Measurements from ENCODE around the gene RAB20.
"Not testable (repeated sequence)": the region's sequence is repeated elsewhere in the genome, so short reads cannot be mapped to it uniquely, and the experiment has no call there.

The RAB20 gene

DNA sequence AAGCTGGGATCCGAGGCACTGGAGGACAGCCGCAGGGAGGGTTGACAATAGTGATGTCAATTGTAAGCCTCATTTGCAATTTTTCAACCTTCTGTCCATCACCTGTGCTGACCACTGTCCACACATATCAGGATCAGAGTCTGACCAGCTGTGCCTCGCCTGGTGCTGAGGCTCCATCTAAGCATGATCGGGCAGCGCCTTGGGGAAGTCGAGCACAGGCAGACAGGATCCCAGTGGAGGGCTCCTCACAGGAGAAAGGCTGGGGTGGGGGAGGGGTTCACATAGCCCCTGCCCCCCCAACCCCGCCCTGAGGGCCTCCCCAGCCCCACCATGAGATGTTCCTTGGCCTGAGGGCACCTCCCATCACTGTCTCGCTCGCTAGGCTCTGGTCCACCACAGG is 60.3 kb downstream of the RAB20 start:
- H3K27ac ChIP-seq = peak overlapping the region in 1 of 2 donors; percentile 54
- intact Hi-C loops (cut with DNase I; ENCODE audit: low total_unique reads) = loop anchor here (10.0 kb wide), 1 partner anchor 54 kb away; no protein-coding TSS in a partner anchor
- no peak for DNase-seq
- H3K4me1 ChIP-seq = peaks cover 0 to 10% (median 4%) of the 10 kb centered on the region in 4 donors
- H3K9me3 ChIP-seq = no peaks in the 10 kb centered on the region
- TF ChIP-seq, protein P1, sequence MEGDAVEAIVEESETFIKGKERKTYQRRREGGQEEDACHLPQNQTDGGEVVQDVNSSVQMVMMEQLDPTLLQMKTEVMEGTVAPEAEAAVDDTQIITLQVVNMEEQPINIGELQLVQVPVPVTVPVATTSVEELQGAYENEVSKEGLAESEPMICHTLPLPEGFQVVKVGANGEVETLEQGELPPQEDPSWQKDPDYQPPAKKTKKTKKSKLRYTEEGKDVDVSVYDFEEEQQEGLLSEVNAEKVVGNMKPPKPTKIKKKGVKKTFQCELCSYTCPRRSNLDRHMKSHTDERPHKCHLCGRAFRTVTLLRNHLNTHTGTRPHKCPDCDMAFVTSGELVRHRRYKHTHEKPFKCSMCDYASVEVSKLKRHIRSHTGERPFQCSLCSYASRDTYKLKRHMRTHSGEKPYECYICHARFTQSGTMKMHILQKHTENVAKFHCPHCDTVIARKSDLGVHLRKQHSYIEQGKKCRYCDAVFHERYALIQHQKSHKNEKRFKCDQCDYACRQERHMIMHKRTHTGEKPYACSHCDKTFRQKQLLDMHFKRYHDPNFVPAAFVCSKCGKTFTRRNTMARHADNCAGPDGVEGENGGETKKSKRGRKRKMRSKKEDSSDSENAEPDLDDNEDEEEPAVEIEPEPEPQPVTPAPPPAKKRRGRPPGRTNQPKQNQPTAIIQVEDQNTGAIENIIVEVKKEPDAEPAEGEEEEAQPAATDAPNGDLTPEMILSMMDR (IDR thresholded peaks at IDR 0.05) = no peak
- no peaks in the 10 kb centered on the region for H3K27me3 ChIP-seq
- no peak overlapping the region for H3K4me3 ChIP-seq
- H3K36me3 ChIP-seq = peaks cover 79 to 100% (median 96%) of the 10 kb centered on the region in 3 donors

DNA sequence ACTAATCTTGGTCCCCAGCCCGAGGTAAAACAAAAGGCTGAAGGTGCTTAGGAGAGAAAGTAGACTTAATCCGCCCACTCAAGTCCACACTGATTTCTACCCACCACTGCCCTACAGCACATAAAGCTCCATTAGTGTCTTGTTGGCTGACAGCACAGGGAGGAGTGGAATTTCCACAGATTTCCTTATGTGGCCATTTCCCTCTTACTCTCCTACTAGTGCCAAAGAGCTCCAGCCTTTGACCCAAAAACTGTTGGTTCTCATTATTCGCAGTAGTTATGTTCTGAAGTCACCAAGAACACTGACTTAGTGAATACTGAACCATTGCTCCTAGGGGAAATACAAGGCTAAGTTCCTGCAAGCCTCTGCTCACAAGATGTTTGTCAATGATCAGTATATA is 61.2 kb downstream of the RAB20 start:
- Histone ChIP-seq H3K4me1 (peaks cover 0 to 1% (median 0%) of the 10 kb centered on the region in 4 donors), H3K36me3 (peaks cover 87 to 100% (median 96%) of the 10 kb centered on the region in 3 donors), H3K4me3 (no peak overlapping the region), H3K27ac (peak overlapping the region in 1 of 2 donors; percentile 25), H3K27me3 (no peaks in the 10 kb centered on the region), H3K9me3 (no peaks in the 10 kb centered on the region)
- no peak for DNase-seq
- intact Hi-C loops (cut with DNase I; ENCODE audit: low total_unique reads) = loop anchor here (10.0 kb wide), 1 partner anchor 54 kb away; no protein-coding TSS in a partner anchor
- TF ChIP-seq, protein P1 (IDR thresholded peaks at IDR 0.05) = no peak

DNA sequence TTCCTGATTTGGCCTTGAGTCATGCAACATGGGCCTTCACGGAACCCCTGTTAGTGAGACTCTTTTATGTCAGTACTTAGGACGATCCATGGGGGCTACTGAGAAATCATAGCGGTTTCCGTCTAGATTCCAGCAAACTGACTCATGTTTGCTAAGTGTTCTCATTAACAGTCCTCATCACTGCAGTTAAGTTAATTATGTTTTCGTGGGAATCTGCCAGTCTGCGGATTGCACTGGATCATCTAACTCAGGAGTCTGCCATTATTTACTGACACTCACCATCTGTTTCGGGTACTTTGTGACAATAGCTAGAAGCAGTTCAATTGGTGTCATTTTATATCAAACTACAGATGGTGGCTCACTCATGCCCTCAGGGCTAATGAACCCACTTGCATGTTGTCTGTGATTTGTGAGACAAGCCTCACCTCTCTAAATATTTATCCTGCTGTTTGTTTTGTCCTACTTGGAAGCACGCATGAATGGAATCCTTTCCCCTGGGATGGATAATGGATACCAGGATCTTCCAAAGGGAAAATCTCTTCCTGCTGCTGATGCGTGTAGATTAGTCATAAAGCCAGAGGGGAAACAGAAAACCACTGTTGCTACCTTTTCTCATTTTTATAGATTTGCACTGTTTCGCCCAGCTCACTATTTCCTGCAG is 61.8 kb downstream of the RAB20 start:
- H3K36me3 ChIP-seq = peaks cover 93 to 100% (median 100%) of the 10 kb centered on the region in 3 donors
- H3K4me1 ChIP-seq = no peaks in the 10 kb centered on the region
- no peak for DNase-seq
- no peaks in the 10 kb centered on the region for H3K27me3 ChIP-seq
- no peaks in the 10 kb centered on the region for H3K9me3 ChIP-seq
- TF ChIP-seq, protein P1 (IDR thresholded peaks at IDR 0.05) = no peak
- H3K4me3 ChIP-seq = no peak overlapping the region
- intact Hi-C loops (cut with DNase I; ENCODE audit: low total_unique reads) = loop anchor here (10.0 kb wide), 1 partner anchor 55 kb away; no protein-coding TSS in a partner anchor
- peak overlapping the region in 1 of 2 donors; percentile 25 for H3K27ac ChIP-seq

DNA sequence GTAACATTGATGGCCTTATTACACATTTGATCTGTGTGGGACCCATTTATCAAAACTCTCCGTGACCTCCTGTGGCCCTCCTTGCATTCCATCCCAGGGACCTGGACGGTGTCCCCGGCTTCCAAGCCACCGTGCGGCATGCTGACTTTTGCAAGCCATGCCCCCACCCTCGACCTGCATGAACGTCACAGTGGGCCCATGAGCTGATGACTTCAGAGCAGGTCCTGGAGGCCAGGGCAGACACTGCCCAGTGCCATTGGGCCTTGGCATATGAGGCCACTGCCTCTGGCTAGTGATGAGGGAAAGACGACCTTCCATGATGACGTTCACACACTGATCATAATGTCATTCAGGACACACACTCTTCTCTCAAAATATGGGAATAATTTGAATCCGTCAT is 62.8 kb downstream of the RAB20 start:
- no peaks in the 10 kb centered on the region for H3K27me3 ChIP-seq
- DNase-seq = no peak
- H3K4me3 ChIP-seq = no peak overlapping the region
- H3K9me3 ChIP-seq = no peaks in the 10 kb centered on the region
- intact Hi-C loops (cut with DNase I; ENCODE audit: low total_unique reads) = no loop called here
- peaks cover 0 to 4% (median 0%) of the 10 kb centered on the region in 4 donors for H3K4me1 ChIP-seq
- TF ChIP-seq, protein P1 (IDR thresholded peaks at IDR 0.05) = no peak
- H3K36me3 ChIP-seq = peaks cover 87 to 99% (median 93%) of the 10 kb centered on the region in 3 donors
- H3K27ac ChIP-seq = no peak overlapping the region

DNA sequence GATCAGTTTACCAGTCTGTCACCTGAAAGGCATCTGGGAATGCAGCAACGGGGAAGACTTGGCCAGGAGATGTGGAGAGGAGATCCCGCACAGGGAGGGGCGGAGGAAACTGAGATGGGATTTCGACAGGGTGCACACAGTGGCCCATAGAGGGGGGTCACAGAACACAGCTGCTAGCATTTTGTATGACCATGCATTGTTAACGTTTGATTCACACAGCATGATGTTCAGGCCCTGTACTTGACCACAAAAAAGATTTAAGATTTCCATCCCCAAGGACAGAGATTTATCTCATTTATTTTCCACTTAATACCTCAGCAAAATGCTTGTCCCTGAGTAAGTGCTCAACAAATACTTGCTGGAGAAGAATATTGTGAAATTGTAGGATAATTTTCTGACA is 63.2 kb downstream of the RAB20 start:
- Histone ChIP-seq H3K9me3 (no peaks in the 10 kb centered on the region), H3K27me3 (no peaks in the 10 kb centered on the region), H3K4me1 (peaks cover 0 to 9% (median 3%) of the 10 kb centered on the region in 4 donors), H3K36me3 (peaks cover 83 to 99% (median 93%) of the 10 kb centered on the region in 3 donors), H3K4me3 (no peak overlapping the region), H3K27ac (no peak overlapping the region)
- no peak for DNase-seq
- intact Hi-C loops (cut with DNase I; ENCODE audit: low total_unique reads) = no loop called here
- TF ChIP-seq, protein P1 (IDR thresholded peaks at IDR 0.05) = no peak

DNA sequence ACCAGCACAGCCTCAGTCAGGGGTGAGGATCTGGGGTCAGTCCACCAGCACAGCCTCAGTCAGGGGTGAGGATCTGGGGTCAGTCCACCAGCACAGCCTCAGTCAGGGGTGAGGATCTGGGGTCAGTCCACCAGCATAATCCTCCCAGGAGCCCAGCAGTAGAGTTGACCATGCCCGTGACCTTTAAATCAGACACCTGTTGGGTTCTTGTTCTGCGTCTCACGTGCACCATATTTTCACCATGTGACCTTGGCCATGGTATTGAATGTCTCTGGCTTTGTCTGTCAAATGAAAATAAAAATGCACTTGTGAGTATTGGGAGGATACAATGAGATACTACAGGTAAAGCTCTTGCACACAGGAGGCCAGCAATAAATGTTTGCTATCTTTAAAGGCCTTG is 63.6 kb downstream of the RAB20 start:
- peaks cover 0 to 13% (median 6%) of the 10 kb centered on the region in 4 donors for H3K4me1 ChIP-seq
- H3K27me3 ChIP-seq; intact Hi-C loops (cut with DNase I; ENCODE audit: low total_unique reads); H3K9me3 ChIP-seq; H3K27ac ChIP-seq; DNase-seq; H3K4me3 ChIP-seq: not testable (repeated sequence)
- peaks cover 83 to 99% (median 93%) of the 10 kb centered on the region in 3 donors for H3K36me3 ChIP-seq

Measured in tibial artery (tissue), 4 donors.